Lower lobe of right lung (tissue), 2 donors: Measurements from ENCODE around the gene WDR75. TPM values are rescaled to one million over a fixed set of nuclear protein-coding genes. Genes with fewer than 3 reads are reported as not detected.
A peak's percentile ranks its signal among the peaks of the same experiment; 100 is the strongest.

Experiments
- ATAC-seq, 2 donors: fragments of 200-7000 bp; cut with Tn5 transposase; one replicate each; pipeline ENCODE4 v1.9.1; 2020 to 2022; ENCODE audit warnings: mild to moderate bottlenecking in 2 of 2, moderate library complexity in 2 of 2
- DNase-seq: peaks from one replicate; pipeline ENCODE4 v3.0.0-alpha.2; 2020
- H3K27ac ChIP-seq: fragments of 200-600 bp; one replicate; pipeline ENCODE4 v1.8.0; 2022
- H3K27me3 ChIP-seq: fragments of 200-600 bp; one replicate; pipeline ENCODE4 v1.8.0; 2022; ENCODE audit warnings: low read depth
- H3K36me3 ChIP-seq: fragments of 200-600 bp; one replicate; pipeline ENCODE4 v1.8.0; 2022; ENCODE audit warnings: mild to moderate bottlenecking
- H3K4me1 ChIP-seq: fragments of 200-600 bp; one replicate; pipeline ENCODE4 v1.8.0; 2022
- H3K4me3 ChIP-seq: fragments of 200-600 bp; one replicate; pipeline ENCODE4 v1.8.0; 2022; ENCODE audit warnings: mild to moderate bottlenecking
- H3K9me3 ChIP-seq: fragments of 200-600 bp; one replicate; pipeline ENCODE4 v1.8.0; 2022
- CTCF ChIP-seq: fragments of 200-600 bp; IDR thresholded peaks from one replicate; pipeline ENCODE4 v1.8.0; 2022; ENCODE audit warnings: antibody characterized with exemption, mild to moderate bottlenecking
- intact Hi-C: fragments of 100-400 bp; cut with DNase I; formaldehyde crosslinking; loops from one replicate; pipeline ENCODE4 v1.11.0; 2022
- total RNA-seq: library from RNA; stranded (reverse); fragmentation: NEBNext Ultra II Directional; extraction: Animal tissue kit (Norgen Biotek cat#: 25700); gene quantifications from one replicate; pipeline ENCODE4 v1.2.1, GENCODE V29; 2021
- donor health status: DM: no; HTN: yes; CAD: no; lungs with severe emphysema.

Gene WDR75
- total RNA-seq, 1 donor from 2014 or later, result 21.1 TPM

- no peak for DNase-seq
- Histone ChIP-seq H3K27ac (no peak overlapping the region), H3K36me3 (no peaks in the 10 kb centered on the region), H3K4me1 (no peaks in the 10 kb centered on the region), H3K9me3 (no peaks in the 10 kb centered on the region), H3K27me3 (no peaks in the 10 kb centered on the region), H3K4me3 (no peak overlapping the region)
- TF ChIP-seq CTCF, result no peak
- no peak for ATAC-seq
- intact Hi-C loops, result no loop called here
Measured at GRCh38 chr2:189505492-189505891, 64.2 kb downstream of the WDR75 start.

- intact Hi-C loops, result no loop called here
- H3K27ac ChIP-seq, result no peak overlapping the region
- peak in 1 of 2 donors; percentile 21 for ATAC-seq
- H3K9me3 ChIP-seq, result no peaks in the 10 kb centered on the region
- no peak overlapping the region for H3K4me3 ChIP-seq
- no peak for DNase-seq
- H3K27me3 ChIP-seq, result no peaks in the 10 kb centered on the region
- no peak for TF ChIP-seq CTCF
- H3K36me3 ChIP-seq, result no peaks in the 10 kb centered on the region
- no peaks in the 10 kb centered on the region for H3K4me1 ChIP-seq
Measured at GRCh38 chr2:189506514-189506976, 65.3 kb downstream of the WDR75 start.

GRCh38 chr2:189511210-189511959 lies 70.1 kb downstream of the WDR75 start:
- no peak overlapping the region for H3K27ac ChIP-seq
- no peaks in the 10 kb centered on the region for H3K36me3 ChIP-seq
- ATAC-seq (no peak), DNase-seq (no peak)
- intact Hi-C loops, result no loop called here
- H3K9me3 ChIP-seq, result no peaks in the 10 kb centered on the region
- H3K4me1 ChIP-seq, result peaks cover 11% of the 10 kb centered on the region
- no peaks in the 10 kb centered on the region for H3K27me3 ChIP-seq
- no peak overlapping the region for H3K4me3 ChIP-seq
- no peak for TF ChIP-seq CTCF

- Histone ChIP-seq H3K27me3 (no peaks in the 10 kb centered on the region), H3K9me3 (no peaks in the 10 kb centered on the region), H3K4me1 (peaks cover 13% of the 10 kb centered on the region), H3K27ac (no peak overlapping the region), H3K4me3 (no peak overlapping the region), H3K36me3 (no peaks in the 10 kb centered on the region)
- DNase-seq, result no peak
- no peak for ATAC-seq
- no peak for TF ChIP-seq CTCF
- intact Hi-C loops, result no loop called here
Measured at GRCh38 chr2:189511960-189512319, 70.7 kb downstream of the WDR75 start.

- intact Hi-C loops, result no loop called here
- no peak for TF ChIP-seq CTCF
- ATAC-seq (no peak), DNase-seq (no peak)
- Histone ChIP-seq H3K9me3 (no peaks in the 10 kb centered on the region), H3K27me3 (no peaks in the 10 kb centered on the region), H3K4me1 (peaks cover 13% of the 10 kb centered on the region), H3K4me3 (no peak overlapping the region), H3K27ac (no peak overlapping the region), H3K36me3 (no peaks in the 10 kb centered on the region)
Measured at GRCh38 chr2:189512879-189513278, 71.6 kb downstream of the WDR75 start.
